ENCODE measurements around the gene RAB34. TPM values are rescaled to one million over a fixed set of nuclear protein-coding genes. Genes with fewer than 3 reads are reported as not detected.

The RAB34 gene
- total RNA-seq, 1 donor from 2014 or later = 172 TPM

GRCh38 chr17:28712032-28712704 is 5.5 kb downstream of the RAB34 start:
- no peaks in the 10 kb centered on the region for H3K27me3 ChIP-seq
- peak overlapping the region; percentile 61 to 76 for H3K4me3 ChIP-seq
- peaks cover 3 to 29% of the 10 kb centered on the region in 2 donors for H3K4me1 ChIP-seq
- H3K36me3 ChIP-seq = peaks cover 11 to 27% of the 10 kb centered on the region in 2 donors
- H3K9me3 ChIP-seq = no peaks in the 10 kb centered on the region
- DNase-seq (ENCODE audit: low spot score in 2 of 2) = peak; percentile 28 to 76
- TF ChIP-seq, protein P1, sequence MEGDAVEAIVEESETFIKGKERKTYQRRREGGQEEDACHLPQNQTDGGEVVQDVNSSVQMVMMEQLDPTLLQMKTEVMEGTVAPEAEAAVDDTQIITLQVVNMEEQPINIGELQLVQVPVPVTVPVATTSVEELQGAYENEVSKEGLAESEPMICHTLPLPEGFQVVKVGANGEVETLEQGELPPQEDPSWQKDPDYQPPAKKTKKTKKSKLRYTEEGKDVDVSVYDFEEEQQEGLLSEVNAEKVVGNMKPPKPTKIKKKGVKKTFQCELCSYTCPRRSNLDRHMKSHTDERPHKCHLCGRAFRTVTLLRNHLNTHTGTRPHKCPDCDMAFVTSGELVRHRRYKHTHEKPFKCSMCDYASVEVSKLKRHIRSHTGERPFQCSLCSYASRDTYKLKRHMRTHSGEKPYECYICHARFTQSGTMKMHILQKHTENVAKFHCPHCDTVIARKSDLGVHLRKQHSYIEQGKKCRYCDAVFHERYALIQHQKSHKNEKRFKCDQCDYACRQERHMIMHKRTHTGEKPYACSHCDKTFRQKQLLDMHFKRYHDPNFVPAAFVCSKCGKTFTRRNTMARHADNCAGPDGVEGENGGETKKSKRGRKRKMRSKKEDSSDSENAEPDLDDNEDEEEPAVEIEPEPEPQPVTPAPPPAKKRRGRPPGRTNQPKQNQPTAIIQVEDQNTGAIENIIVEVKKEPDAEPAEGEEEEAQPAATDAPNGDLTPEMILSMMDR (IDR thresholded peaks at IDR 0.05) = no peak
- intact Hi-C loops (cut with DNase I) = no loop called here
- peak overlapping the region; percentile 86 to 94 for H3K27ac ChIP-seq

GRCh38 chr17:28711723-28712031 is 6.0 kb downstream of the RAB34 start, which contains the start of gene PROCA1:
PROCA1 (minus strand) TSS chr17:28711888; CDS start chr17:28711660, 228 bp downstream.
- TF ChIP-seq, protein P1 (IDR thresholded peaks at IDR 0.05) = no peak
- Histone ChIP-seq H3K27ac (peak within 1 kb of the TSS; percentile 86 to 94), H3K4me1 (peaks cover 3 to 27% of the 10 kb centered on the region in 2 donors), H3K36me3 (peaks cover 11 to 27% of the 10 kb centered on the region in 2 donors), H3K4me3 (peak within 1 kb of the TSS; percentile 61 to 76), H3K27me3 (no peaks in the 10 kb centered on the region), H3K9me3 (no peaks in the 10 kb centered on the region)
- intact Hi-C loops (cut with DNase I) = loop anchor here (2.0 kb wide), 1 partner anchor 51 kb away; the partner anchor contains the start of gene SDF2
- no peak for DNase-seq (ENCODE audit: low spot score in 2 of 2)

- Histone ChIP-seq H3K4me1 (peaks cover 3 to 24% of the 10 kb centered on the region in 2 donors), H3K9me3 (no peaks in the 10 kb centered on the region), H3K27me3 (no peaks in the 10 kb centered on the region), H3K36me3 (peaks cover 11 to 27% of the 10 kb centered on the region in 2 donors), H3K27ac (peak overlapping the region; percentile 86 to 94), H3K4me3 (peak overlapping the region; percentile 61 to 76)
- peak; percentile 56 to 94 for DNase-seq (ENCODE audit: low spot score in 2 of 2)
- intact Hi-C loops (cut with DNase I) = loop anchor here (2.0 kb wide), 1 partner anchor 50 kb away; the partner anchor contains the start of gene SDF2
- TF ChIP-seq, protein P1 (IDR thresholded peaks at IDR 0.05) = no peak
Observed at GRCh38 chr17:28710861-28711722, 6.6 kb downstream of the RAB34 start.

- TF ChIP-seq, protein P1 (IDR thresholded peaks at IDR 0.05) = no peak
- peaks cover 3 to 15% of the 10 kb centered on the region in 2 donors for H3K4me1 ChIP-seq
- H3K27ac ChIP-seq = no peak overlapping the region
- H3K36me3 ChIP-seq = peaks cover 11 to 22% of the 10 kb centered on the region in 2 donors
- no peak for DNase-seq (ENCODE audit: low spot score in 2 of 2)
- intact Hi-C loops (cut with DNase I) = no loop called here
- no peaks in the 10 kb centered on the region for H3K9me3 ChIP-seq
- no peaks in the 10 kb centered on the region for H3K27me3 ChIP-seq
- H3K4me3 ChIP-seq = no peak overlapping the region
Observed at GRCh38 chr17:28707339-28707720, 10.3 kb downstream of the RAB34 start.

DNA sequence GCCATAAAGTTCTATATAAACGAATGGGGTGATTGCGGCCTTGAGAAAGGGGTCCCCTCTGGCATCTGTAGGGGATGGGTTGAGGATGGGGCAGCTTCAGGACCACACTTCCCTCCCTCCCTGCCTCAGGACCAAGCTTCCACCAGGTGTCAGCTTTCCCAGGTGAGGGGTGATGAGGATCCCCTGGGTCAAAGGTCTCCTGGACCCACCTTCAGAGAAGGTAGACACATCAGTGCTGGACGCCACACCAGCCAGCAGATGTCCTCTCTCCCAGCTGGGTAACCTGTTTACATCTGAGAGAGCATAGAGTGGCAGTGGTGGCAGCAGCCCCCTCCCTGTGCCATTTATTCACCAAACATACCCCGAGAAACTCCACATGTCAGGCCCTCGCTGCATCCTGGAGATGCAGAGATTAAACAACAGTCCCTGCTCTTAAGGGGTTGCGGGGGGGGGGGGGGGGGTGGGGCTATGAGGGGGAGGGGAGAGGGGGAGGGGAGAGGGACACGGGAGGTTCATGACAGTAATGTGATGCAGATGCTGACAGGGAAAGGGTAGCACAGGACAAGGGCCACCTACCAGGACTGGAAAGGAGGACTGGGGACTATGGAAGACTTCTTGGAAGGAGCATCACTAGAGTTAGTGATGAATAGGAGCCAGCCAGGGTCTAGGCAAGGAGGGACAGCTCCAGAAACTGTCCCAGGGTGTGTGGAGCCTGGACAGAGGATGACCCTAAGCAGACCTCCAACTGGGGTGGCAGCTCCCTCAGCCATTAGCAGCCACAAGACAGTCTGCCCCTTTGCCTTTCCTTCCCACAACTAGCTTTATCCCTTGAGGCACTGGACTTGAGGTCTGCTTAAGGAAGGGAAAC is 11.0 kb downstream of the RAB34 start:
- Histone ChIP-seq H3K4me3 (no peak overlapping the region), H3K4me1 (peaks cover 3 to 9% of the 10 kb centered on the region in 2 donors), H3K27me3 (no peaks in the 10 kb centered on the region), H3K27ac (no peak overlapping the region), H3K36me3 (peaks cover 17 to 29% of the 10 kb centered on the region in 2 donors), H3K9me3 (no peaks in the 10 kb centered on the region)
- DNase-seq (ENCODE audit: low spot score in 2 of 2) = no peak
- TF ChIP-seq, protein P1 (IDR thresholded peaks at IDR 0.05) = no peak
- intact Hi-C loops (cut with DNase I) = no loop called here
